Body of pancreas (tissue), 4 donors: Measurements from ENCODE around the gene GABRA4.

Source experiments
- CTCF ChIP-seq, 7 experiments: fragments of 450-650 bp in 4 of 7; fragments of 200-600 bp in 3 of 7; sonication (generic) in 3 of 7; IDR thresholded peaks; one replicate each; pipeline ENCODE4 v1.5.1; 2016 to 2019; ENCODE audit warnings: antibody characterized with exemption in 7 of 7
- POLR2A ChIP-seq, 3 donors: fragments of 450-650 bp; IDR thresholded peaks; one replicate each; pipeline ENCODE4 v1.6.1; 2016; ENCODE audit warnings: antibody characterized with exemption in 3 of 3, mild to moderate bottlenecking in 2 of 3

DNA sequence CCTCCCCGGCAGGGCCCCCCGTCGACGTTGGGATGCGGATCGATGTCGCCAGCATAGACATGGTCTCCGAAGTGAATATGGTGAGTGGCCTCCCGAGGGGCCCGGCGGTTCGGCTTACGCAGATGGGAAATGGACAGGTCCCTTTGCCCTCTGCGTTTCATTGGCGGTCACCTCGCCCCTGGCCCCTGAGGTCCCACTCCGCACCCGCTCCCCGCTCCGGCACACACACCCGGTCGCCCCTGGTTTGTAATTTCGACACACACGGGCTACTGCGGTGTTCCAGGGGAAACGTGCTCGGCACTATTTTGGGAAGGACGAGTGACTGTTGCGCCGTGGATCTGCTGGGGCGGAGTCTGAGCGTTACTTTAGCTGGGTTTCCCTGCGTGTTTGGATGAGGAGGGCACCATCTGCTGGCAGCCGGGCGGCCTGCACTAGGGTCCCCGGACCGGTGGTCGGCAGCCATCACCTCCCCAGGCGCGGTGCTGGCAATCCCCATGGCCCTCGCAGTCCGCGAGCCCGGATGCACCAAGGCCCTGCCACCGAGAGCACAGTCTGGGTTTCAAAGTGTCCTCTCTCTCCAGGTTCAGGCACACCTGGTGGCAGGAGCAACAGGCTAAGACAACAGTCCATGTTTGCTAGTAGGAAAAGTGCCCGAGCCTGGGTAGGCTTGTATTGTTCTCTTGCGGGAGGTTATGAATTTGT is 39.2 kb upstream of the GABRA4 start:
- TF ChIP-seq POLR2A (IDR thresholded peaks at IDR 0.05) (no peak), CTCF (IDR thresholded peaks at IDR 0.05) (peak; percentile 36 to 71 (median 55))
